ENCODE results near the gene FNIP1. TPM values are rescaled to one million over a fixed set of nuclear protein-coding genes. Genes with fewer than 3 reads are reported as not detected.
"Not testable (repeated sequence)": the region's sequence is repeated elsewhere in the genome, so short reads cannot be mapped to it uniquely, and the experiment has no call there.

The FNIP1 gene
- total RNA-seq, 3 donors from 2014 or later, result 12.4 to 13.8 (median 13.6) TPM

GRCh38 chr5:131678273-131678672 lies 118.5 kb downstream of the FNIP1 start:
- not testable (repeated sequence) for H3K27me3 Mint-ChIP-seq (ENCODE audit: low read depth); H3K4me3 Mint-ChIP-seq; H3K4me1 Mint-ChIP-seq (ENCODE audit: low read depth); ATAC-seq; DNase-seq; H3K9me3 Mint-ChIP-seq
- peaks cover 41% of the 10 kb centered on the region for H3K36me3 Mint-ChIP-seq (ENCODE audit: insufficient read depth)

GRCh38 chr5:131677115-131677514 lies 119.7 kb downstream of the FNIP1 start:
- H3K4me1 Mint-ChIP-seq (ENCODE audit: low read depth), result no peaks in the 10 kb centered on the region
- no peak for DNase-seq
- peaks cover 40% of the 10 kb centered on the region for H3K36me3 Mint-ChIP-seq (ENCODE audit: insufficient read depth)
- no peaks in the 10 kb centered on the region for H3K27me3 Mint-ChIP-seq (ENCODE audit: low read depth)
- H3K4me3 Mint-ChIP-seq, result no peak overlapping the region
- H3K9me3 Mint-ChIP-seq, result no peaks in the 10 kb centered on the region
- ATAC-seq, result no peak

DNA sequence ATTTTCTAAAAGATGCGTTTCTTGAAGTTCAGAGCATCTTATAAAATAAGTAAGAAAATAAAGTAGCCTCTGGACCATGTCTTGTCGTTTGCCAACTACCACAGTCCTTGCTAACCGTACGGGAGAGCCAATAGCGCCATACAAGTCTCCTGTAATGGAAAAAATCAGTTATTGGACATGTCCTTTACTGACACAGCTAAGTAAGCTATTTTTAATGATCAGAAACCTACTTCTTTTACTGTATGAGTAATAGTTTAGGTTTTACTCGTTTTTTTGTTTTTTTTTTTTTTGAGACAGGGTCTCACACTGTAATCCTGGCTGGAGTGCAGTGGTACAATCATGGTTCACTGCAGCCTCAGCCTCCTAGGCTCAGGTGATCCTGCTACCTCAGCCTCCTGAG lies 124.0 kb downstream of the FNIP1 start:
- Mint-ChIP-seq H3K4me3 (no peak overlapping the region), H3K4me1 (ENCODE audit: low read depth) (peaks cover 7% of the 10 kb centered on the region), H3K9me3 (no peaks in the 10 kb centered on the region), H3K36me3 (ENCODE audit: insufficient read depth) (peaks cover 45% of the 10 kb centered on the region), H3K27me3 (ENCODE audit: low read depth) (no peaks in the 10 kb centered on the region)
- DNase-seq (no peak), ATAC-seq (no peak)

DNA sequence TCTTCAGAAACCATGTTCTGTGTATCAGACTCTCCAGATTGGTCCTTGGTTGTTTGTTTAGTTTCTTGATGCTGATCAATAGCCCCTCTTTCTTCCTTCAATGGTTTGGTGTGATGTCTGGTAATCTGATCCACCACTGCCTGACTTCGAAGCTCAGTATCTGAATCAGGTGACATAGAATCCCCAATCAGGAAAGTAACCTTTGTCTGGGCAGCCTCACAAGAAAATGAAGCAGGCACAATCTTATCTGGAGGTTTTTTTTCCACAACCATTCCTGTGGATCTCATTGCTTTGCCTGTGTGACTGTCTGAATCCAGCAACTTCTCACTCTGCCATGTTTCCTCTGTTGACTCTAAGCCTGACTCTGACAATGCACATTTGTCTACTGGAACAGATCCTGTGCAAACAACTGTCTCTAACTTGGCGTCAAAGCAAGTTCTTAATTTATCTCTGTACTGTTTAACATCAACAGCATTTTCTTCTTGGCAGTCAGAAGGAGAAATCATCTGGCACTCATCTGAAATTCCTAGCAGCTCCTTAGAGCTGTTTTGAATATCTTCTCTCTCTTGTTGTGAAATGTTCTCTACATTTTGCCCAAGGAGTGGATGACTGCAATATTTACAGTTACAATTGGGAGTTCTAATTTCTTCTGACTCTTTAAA lies 124.7 kb downstream of the FNIP1 start:
- peaks cover 7% of the 10 kb centered on the region for H3K4me1 Mint-ChIP-seq (ENCODE audit: low read depth)
- peaks cover 42% of the 10 kb centered on the region for H3K36me3 Mint-ChIP-seq (ENCODE audit: insufficient read depth)
- no peak overlapping the region for H3K4me3 Mint-ChIP-seq
- DNase-seq, result no peak
- no peaks in the 10 kb centered on the region for H3K9me3 Mint-ChIP-seq
- no peak for ATAC-seq
- H3K27me3 Mint-ChIP-seq (ENCODE audit: low read depth), result no peaks in the 10 kb centered on the region

DNA sequence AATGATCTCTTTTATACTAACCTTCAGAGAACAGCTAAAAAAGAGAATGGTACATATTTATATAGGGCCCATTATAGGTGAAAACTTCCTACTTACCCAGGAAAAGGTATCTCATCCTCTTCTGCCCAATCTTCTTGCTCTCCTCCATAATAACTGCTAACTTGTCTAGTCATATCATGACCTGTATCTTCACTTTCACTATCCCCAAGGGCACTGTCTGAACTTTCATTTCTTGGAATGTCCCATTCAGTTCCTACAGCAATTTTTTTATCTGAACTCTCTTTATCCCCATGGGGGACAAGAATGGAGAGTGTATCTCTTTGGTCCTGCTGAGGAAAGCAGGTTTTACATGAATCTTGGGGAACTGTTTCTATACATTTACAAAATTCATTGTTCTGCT lies 125.4 kb downstream of the FNIP1 start:
- H3K9me3 Mint-ChIP-seq, result no peaks in the 10 kb centered on the region
- no peak for DNase-seq
- H3K4me1 Mint-ChIP-seq (ENCODE audit: low read depth), result peaks cover 7% of the 10 kb centered on the region
- H3K4me3 Mint-ChIP-seq, result no peak overlapping the region
- H3K36me3 Mint-ChIP-seq (ENCODE audit: insufficient read depth), result peaks cover 41% of the 10 kb centered on the region
- ATAC-seq, result peak; percentile 50 to 51
- no peaks in the 10 kb centered on the region for H3K27me3 Mint-ChIP-seq (ENCODE audit: low read depth)

- H3K4me3 Mint-ChIP-seq, result no peak overlapping the region
- H3K27me3 Mint-ChIP-seq (ENCODE audit: low read depth), result no peaks in the 10 kb centered on the region
- DNase-seq, result no peak
- ATAC-seq, result no peak
- H3K4me1 Mint-ChIP-seq (ENCODE audit: low read depth), result no peaks in the 10 kb centered on the region
- peaks cover 8% of the 10 kb centered on the region for H3K9me3 Mint-ChIP-seq
- peaks cover 45% of the 10 kb centered on the region for H3K36me3 Mint-ChIP-seq (ENCODE audit: insufficient read depth)
Measured at GRCh38 chr5:131664929-131665328, 131.9 kb downstream of the FNIP1 start.

DNA sequence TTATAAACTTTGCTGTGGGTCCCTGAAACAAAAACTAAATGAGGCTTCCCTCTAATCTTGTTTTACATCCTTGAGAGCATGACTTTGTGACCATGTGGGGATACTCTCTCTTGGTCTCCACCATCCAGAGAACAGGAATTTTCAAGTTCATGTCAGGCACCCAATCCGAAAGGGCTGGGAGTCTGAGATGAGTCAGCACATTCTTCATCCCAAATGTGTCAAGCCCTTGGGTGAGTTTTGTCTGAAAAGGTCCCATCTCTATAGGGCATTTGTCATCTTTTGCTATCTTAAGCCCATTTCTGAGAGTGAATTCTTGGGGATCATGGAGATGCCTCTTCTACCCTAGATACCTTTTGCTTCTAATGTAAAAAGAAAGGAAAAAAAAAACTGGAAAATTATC lies 134.9 kb downstream of the FNIP1 start:
- Mint-ChIP-seq H3K4me1 (ENCODE audit: low read depth) (peaks cover 2% of the 10 kb centered on the region), H3K36me3 (ENCODE audit: insufficient read depth) (peaks cover 43% of the 10 kb centered on the region), H3K4me3 (no peak overlapping the region), H3K9me3 (peaks cover 8% of the 10 kb centered on the region), H3K27me3 (ENCODE audit: low read depth) (no peaks in the 10 kb centered on the region)
- ATAC-seq (no peak), DNase-seq (no peak)

GRCh38 chr5:131659841-131660240 lies 137.0 kb downstream of the FNIP1 start:
- Mint-ChIP-seq H3K4me1 (ENCODE audit: low read depth) (peaks cover 2% of the 10 kb centered on the region), H3K36me3 (ENCODE audit: insufficient read depth) (peaks cover 39% of the 10 kb centered on the region), H3K4me3 (no peak overlapping the region), H3K9me3 (peaks cover 8% of the 10 kb centered on the region), H3K27me3 (ENCODE audit: low read depth) (no peaks in the 10 kb centered on the region)
- DNase-seq (no peak), ATAC-seq (no peak)

DNA sequence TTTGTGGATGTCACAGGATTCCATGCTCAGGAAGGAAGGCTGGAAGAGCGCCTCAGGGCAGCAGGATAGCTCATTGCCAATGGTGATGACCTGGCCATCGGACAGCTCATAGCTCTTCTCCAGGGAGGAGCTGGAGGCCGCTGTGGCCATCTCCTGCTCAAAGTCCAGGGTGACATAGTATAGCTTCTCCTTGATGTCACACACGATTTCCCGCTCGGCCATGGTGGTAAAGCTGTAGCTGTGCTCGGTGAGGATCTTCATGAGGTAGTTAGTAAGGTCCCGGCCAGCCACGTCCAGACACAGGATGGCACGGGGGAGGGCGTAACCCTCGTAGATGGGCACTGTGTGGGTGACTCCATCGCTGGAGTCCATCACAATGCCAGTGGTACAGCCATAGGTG lies 137.5 kb downstream of the FNIP1 start:
- Mint-ChIP-seq H3K4me3 (no peak overlapping the region), H3K4me1 (ENCODE audit: low read depth) (peaks cover 2% of the 10 kb centered on the region), H3K27me3 (ENCODE audit: low read depth) (no peaks in the 10 kb centered on the region), H3K9me3 (peaks cover 8% of the 10 kb centered on the region), H3K36me3 (ENCODE audit: insufficient read depth) (peaks cover 43% of the 10 kb centered on the region)
- DNase-seq, result no peak
- ATAC-seq, result no peak

DNA sequence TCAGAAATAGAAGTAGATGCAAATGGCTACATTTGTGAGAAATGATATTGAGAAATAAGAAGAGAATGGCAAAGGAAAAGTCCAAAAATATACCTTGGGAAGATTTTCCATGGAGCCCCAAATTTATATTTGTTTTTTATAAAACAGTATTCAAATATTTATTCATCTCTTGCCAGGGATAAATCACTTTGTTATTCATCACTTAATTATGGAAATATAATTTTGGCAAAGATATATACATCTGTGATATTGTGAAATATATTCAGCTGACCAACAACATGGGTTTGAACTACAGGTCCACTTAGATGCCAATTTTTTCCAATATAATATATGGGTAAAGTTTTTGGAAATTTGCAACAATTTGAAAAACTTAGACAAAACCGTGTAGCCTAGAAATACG lies 142.0 kb downstream of the FNIP1 start:
- peaks cover 2% of the 10 kb centered on the region for H3K4me1 Mint-ChIP-seq (ENCODE audit: low read depth)
- no peak for ATAC-seq
- H3K9me3 Mint-ChIP-seq, result no peaks in the 10 kb centered on the region
- DNase-seq, result no peak
- peaks cover 41% of the 10 kb centered on the region for H3K36me3 Mint-ChIP-seq (ENCODE audit: insufficient read depth)
- H3K27me3 Mint-ChIP-seq (ENCODE audit: low read depth), result no peaks in the 10 kb centered on the region
- H3K4me3 Mint-ChIP-seq, result no peak overlapping the region

DNA sequence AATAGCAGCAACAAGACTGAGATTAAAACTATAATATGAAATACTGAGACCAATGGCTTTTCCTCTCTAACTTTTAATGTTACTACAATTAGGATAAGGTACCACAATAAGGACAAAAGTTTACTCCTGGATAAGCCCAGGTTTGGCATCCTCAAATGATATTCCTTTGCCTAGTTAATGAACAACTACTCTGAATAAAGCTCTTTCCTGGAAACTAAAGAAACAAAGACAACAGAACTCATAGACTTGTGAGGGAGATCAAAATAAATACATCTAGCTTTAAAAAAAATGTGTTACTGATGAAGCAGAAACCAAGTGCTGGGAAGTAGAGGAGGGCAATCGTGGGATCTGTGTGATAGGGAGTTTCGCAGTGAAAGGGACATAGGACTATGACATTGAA lies 142.5 kb downstream of the FNIP1 start:
- H3K9me3 Mint-ChIP-seq, result no peaks in the 10 kb centered on the region
- no peak for DNase-seq
- no peaks in the 10 kb centered on the region for H3K27me3 Mint-ChIP-seq (ENCODE audit: low read depth)
- H3K4me1 Mint-ChIP-seq (ENCODE audit: low read depth), result peaks cover 2% of the 10 kb centered on the region
- no peak for ATAC-seq
- H3K4me3 Mint-ChIP-seq, result no peak overlapping the region
- peaks cover 38% of the 10 kb centered on the region for H3K36me3 Mint-ChIP-seq (ENCODE audit: insufficient read depth)

GRCh38 chr5:131649161-131649560 lies 147.7 kb downstream of the FNIP1 start:
- Mint-ChIP-seq H3K36me3 (ENCODE audit: insufficient read depth) (peaks cover 44% of the 10 kb centered on the region), H3K4me3 (no peak overlapping the region), H3K27me3 (ENCODE audit: low read depth) (no peaks in the 10 kb centered on the region), H3K4me1 (ENCODE audit: low read depth) (no peaks in the 10 kb centered on the region), H3K9me3 (no peaks in the 10 kb centered on the region)
- DNase-seq (no peak), ATAC-seq (no peak)

DNA sequence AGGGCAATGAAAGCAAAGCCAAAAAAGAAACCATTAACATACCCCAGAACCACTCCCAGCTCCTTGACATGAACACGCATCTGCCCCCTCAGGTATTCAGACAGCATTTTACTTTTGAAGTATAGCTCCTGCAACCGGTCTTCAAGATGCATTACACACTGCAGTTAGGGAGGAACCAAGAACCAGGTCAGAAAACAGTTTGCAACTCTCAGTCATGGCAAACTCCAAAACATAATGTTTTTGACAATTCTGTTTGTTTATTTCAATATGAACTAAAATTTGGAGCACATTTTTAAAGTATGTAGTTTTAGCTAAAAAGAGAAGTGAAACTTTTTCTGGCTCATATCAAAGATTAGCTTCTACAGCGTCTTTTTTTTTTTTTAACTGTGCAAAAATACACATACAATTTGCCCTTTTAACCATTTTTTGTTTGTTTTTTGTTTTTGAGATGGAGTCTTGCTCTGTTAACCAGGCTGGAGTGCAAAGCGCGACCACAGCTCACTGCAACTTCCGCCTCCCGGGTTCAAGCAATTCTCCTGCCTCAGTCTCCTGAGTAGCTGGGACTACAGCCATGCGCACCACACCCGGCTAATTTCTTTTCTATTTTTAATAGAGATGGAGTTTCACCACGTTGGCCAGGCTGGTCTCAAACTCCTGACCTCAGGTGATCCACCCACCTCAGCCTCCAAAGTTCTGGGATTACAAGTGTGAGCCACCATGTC lies 149.6 kb downstream of the FNIP1 start:
- peaks cover 47% of the 10 kb centered on the region for H3K36me3 Mint-ChIP-seq (ENCODE audit: insufficient read depth)
- DNase-seq (no peak), ATAC-seq (no peak)
- H3K4me3 Mint-ChIP-seq, result no peak overlapping the region
- no peaks in the 10 kb centered on the region for H3K27me3 Mint-ChIP-seq (ENCODE audit: low read depth)
- H3K9me3 Mint-ChIP-seq, result no peaks in the 10 kb centered on the region
- no peaks in the 10 kb centered on the region for H3K4me1 Mint-ChIP-seq (ENCODE audit: low read depth)

GRCh38 chr5:131644822-131645221 lies 152.0 kb downstream of the FNIP1 start:
- no peak overlapping the region for H3K4me3 Mint-ChIP-seq
- no peaks in the 10 kb centered on the region for H3K9me3 Mint-ChIP-seq
- peaks cover 29% of the 10 kb centered on the region for H3K36me3 Mint-ChIP-seq (ENCODE audit: insufficient read depth)
- peaks cover 10% of the 10 kb centered on the region for H3K4me1 Mint-ChIP-seq (ENCODE audit: low read depth)
- DNase-seq, result no peak
- H3K27me3 Mint-ChIP-seq (ENCODE audit: low read depth), result no peaks in the 10 kb centered on the region
- ATAC-seq, result no peak

GRCh38 chr5:131644370-131644769 lies 152.4 kb downstream of the FNIP1 start:
- Mint-ChIP-seq H3K36me3 (ENCODE audit: insufficient read depth) (peaks cover 27% of the 10 kb centered on the region), H3K9me3 (no peaks in the 10 kb centered on the region), H3K4me3 (no peak overlapping the region), H3K27me3 (ENCODE audit: low read depth) (no peaks in the 10 kb centered on the region), H3K4me1 (ENCODE audit: low read depth) (peaks cover 15% of the 10 kb centered on the region)
- no peak for ATAC-seq
- DNase-seq, result no peak

Data from activated T-cell treated with anti-CD3 and anti-CD28 coated beads, Interleukin-2, amount 50 U/mL, for 4 hours (primary cell).